Esophagus squamous epithelium (tissue), 5 donors: Measurements from ENCODE around the gene TOMM20. TPM values are rescaled to one million over a fixed set of nuclear protein-coding genes. Genes with fewer than 3 reads are reported as not detected.
"Not testable (repeated sequence)": the region's sequence is repeated elsewhere in the genome, so short reads cannot be mapped to it uniquely, and the experiment has no call there.

ENCODE experiments used
- DNase-seq: peaks from one replicate; lab custom pipeline; 2025; lab: John Stamatoyannopoulos, UW
- H3K27ac ChIP-seq, 4 donors: fragments of 200-600 bp; sonication (generic); one replicate each; pipeline ENCODE4 v1.5.1; 2016 to 2019; ENCODE audit warnings: mild to moderate bottlenecking in 1 of 4
- H3K27me3 ChIP-seq, 4 donors: fragments of 200-600 bp; sonication (generic); 1 replicate in 3 of 4; 2 replicates in 1 of 4; pipeline versions ENCODE4 v1.5.1 to v1.6.0; 2017 to 2021; ENCODE audit warnings: antibody characterized with exemption in 1 of 4
- H3K36me3 ChIP-seq, 3 donors: fragments of 200-600 bp; sonication (generic); one replicate each; pipeline ENCODE4 v1.5.1; 2016 to 2019
- H3K4me1 ChIP-seq, 3 donors: fragments of 200-600 bp; sonication (generic); one replicate each; pipeline ENCODE4 v1.5.1; 2017 to 2019
- H3K4me3 ChIP-seq, 4 donors: fragments of 200-600 bp; sonication (generic); 1 replicate in 3 of 4; 2 replicates in 1 of 4; pipeline ENCODE4 v1.5.1; 2016 to 2019; ENCODE audit warnings: mild to moderate bottlenecking in 2 of 4, moderate library complexity in 1 of 4
- H3K9me3 ChIP-seq, 3 donors: fragments of 200-600 bp; sonication (generic); one replicate each; pipeline ENCODE4 v1.5.1; 2016 to 2019
- CTCF ChIP-seq, 6 experiments: fragments of 450-650 bp in 4 of 6; fragments of 200-600 bp in 2 of 6; sonication (generic) in 2 of 6; IDR thresholded peaks; one replicate each; pipeline ENCODE4 v1.5.1; 2016 to 2019; ENCODE audit warnings: antibody characterized with exemption in 6 of 6, mild to moderate bottlenecking in 4 of 6, moderate library complexity in 4 of 6
- POLR2A ChIP-seq, 4 donors: fragments of 450-650 bp; IDR thresholded peaks; one replicate each; pipeline ENCODE4 v1.6.1; 2017; ENCODE audit warnings: antibody characterized with exemption in 4 of 4, mild to moderate bottlenecking in 4 of 4, moderate library complexity in 3 of 4
- WGBS, 2 donors: methylation state at CpG; one replicate each; pipeline ENCODE4 v1.1.5; 2018; 5-methylcytosine and 5-hydroxymethylcytosine counted together
- intact Hi-C: fragments of 100-400 bp; cut with DNase I; formaldehyde crosslinking; loops from one replicate; pipeline ENCODE4 v1.15.0; 2022
- total RNA-seq, 4 donors: library from RNA; depleted of rRNA; stranded (reverse); fragments of >200 nt; gene quantifications; one replicate each; pipeline ENCODE4 v1.1.0, GENCODE V29; 2016
- donor health status: DM: yes; HTN: yes; CAD: no.

The TOMM20 gene
- total RNA-seq, 4 donors from 2014 or later: 36.4 to 117 (median 84.1) TPM

GRCh38 chr1:235160957-235161684, 32.5 kb upstream of the TOMM20 start, which contains the start of gene RBM34:
TSS of gene RBM34 (minus strand) at chr1:235161250. CDS start at chr1:235161226, 24 bp downstream.
- H3K9me3 ChIP-seq: no peaks in the 10 kb centered on the region
- intact Hi-C loops: no loop called here
- H3K4me3 ChIP-seq: peak within 1 kb of the TSS; percentile 69 to 93 (median 76)
- peaks cover 0 to 34% (median 5%) of the 10 kb centered on the region in 3 donors for H3K36me3 ChIP-seq
- no peaks in the 10 kb centered on the region for H3K27me3 ChIP-seq
- peak within 1 kb of the TSS; percentile 89 to 96 (median 92) for H3K27ac ChIP-seq
- whole genome bisulfite sequencing, 2 donors: 1% methylated on average over 36 to 40 of the region's 52 CpGs
- TF ChIP-seq POLR2A (IDR thresholded peaks at IDR 0.05) (peak in 3 of 4 donors; percentile 95 to 99 (median 95)), CTCF (IDR thresholded peaks at IDR 0.05) (peak in 4 of 6 experiments; percentile 24 to 43 (median 34))
- peak; percentile 46 for DNase-seq
- peaks cover 8 to 51% (median 12%) of the 10 kb centered on the region in 3 donors for H3K4me1 ChIP-seq

- intact Hi-C loops: no loop called here
- no peak for DNase-seq
- Histone ChIP-seq H3K9me3 (no peaks in the 10 kb centered on the region), H3K27me3 (no peaks in the 10 kb centered on the region), H3K4me1 (peaks cover 8 to 53% (median 12%) of the 10 kb centered on the region in 3 donors), H3K4me3 (peak overlapping the region; percentile 69 to 93 (median 76)), H3K36me3 (peaks cover 0 to 40% (median 5%) of the 10 kb centered on the region in 3 donors), H3K27ac (peak overlapping the region; percentile 89 to 96 (median 92))
- 4 to 8% methylated on average over 12 to 13 of the region's 14 CpGs for WGBS, 2 donors
- TF ChIP-seq CTCF (IDR thresholded peaks at IDR 0.05) (no peak), POLR2A (IDR thresholded peaks at IDR 0.05) (no peak)
Observed at GRCh38 chr1:235160383-235160956, 31.8 kb upstream of the TOMM20 start.

GRCh38 chr1:235159930-235160329, 31.3 kb upstream of the TOMM20 start:
- peak overlapping the region in 3 of 4 donors; percentile 89 to 96 (median 92) for H3K27ac ChIP-seq
- intact Hi-C loops, DNase-seq, H3K9me3 ChIP-seq, H3K27me3 ChIP-seq: not testable (repeated sequence)
- peaks cover 0 to 45% (median 5%) of the 10 kb centered on the region in 3 donors for H3K36me3 ChIP-seq
- 74 to 85% methylated on average over 9 of the region's 9 CpGs for WGBS, 2 donors
- peaks cover 8 to 53% (median 12%) of the 10 kb centered on the region in 3 donors for H3K4me1 ChIP-seq
- H3K4me3 ChIP-seq: peak overlapping the region in 3 of 4 donors; percentile 69 to 93 (median 82)

- peaks cover 8 to 53% (median 12%) of the 10 kb centered on the region in 3 donors for H3K4me1 ChIP-seq
- 85 to 89% methylated on average over 9 of the region's 9 CpGs for WGBS, 2 donors
- intact Hi-C loops, H3K4me3 ChIP-seq, H3K9me3 ChIP-seq, H3K27me3 ChIP-seq, DNase-seq: not testable (repeated sequence)
- H3K36me3 ChIP-seq: peaks cover 0 to 52% (median 7%) of the 10 kb centered on the region in 3 donors
- peak overlapping the region in 1 of 4 donors; percentile 92 for H3K27ac ChIP-seq
Observed at GRCh38 chr1:235159284-235159683, 30.6 kb upstream of the TOMM20 start.

- Histone ChIP-seq H3K36me3 (peaks cover 0 to 58% (median 11%) of the 10 kb centered on the region in 3 donors), H3K27me3 (no peaks in the 10 kb centered on the region), H3K9me3 (no peaks in the 10 kb centered on the region), H3K4me3 (no peak overlapping the region), H3K4me1 (peaks cover 8 to 53% (median 12%) of the 10 kb centered on the region in 3 donors), H3K27ac (no peak overlapping the region)
- intact Hi-C loops: no loop called here
- TF ChIP-seq POLR2A (IDR thresholded peaks at IDR 0.05) (no peak), CTCF (IDR thresholded peaks at IDR 0.05) (no peak)
- no peak for DNase-seq
- WGBS, 2 donors: 76 to 91% methylated on average over 6 of the region's 6 CpGs
Observed at GRCh38 chr1:235158680-235159079, 30.0 kb upstream of the TOMM20 start.

DNA sequence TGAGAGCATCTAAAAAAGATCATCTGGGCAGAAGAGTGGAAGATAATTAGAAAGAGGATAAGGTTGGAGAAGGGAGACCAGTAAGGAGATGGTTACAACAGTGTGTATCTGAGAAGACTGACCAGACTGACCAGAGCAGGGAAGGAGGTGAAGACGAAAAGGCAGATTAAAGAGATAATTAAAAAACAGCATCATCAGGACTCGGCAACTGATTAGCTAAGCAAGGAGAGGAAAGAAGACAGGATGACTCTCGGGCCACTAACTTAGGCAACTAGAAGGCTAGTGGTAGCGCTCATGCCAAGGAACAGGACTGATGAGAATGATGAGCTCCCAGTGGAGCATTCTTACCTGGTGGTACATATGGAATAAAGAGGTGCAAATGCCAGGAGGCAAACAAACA, 28.5 kb upstream of the TOMM20 start:
- H3K4me3 ChIP-seq: no peak overlapping the region
- TF ChIP-seq POLR2A (IDR thresholded peaks at IDR 0.05) (no peak), CTCF (IDR thresholded peaks at IDR 0.05) (no peak)
- H3K4me1 ChIP-seq: peaks cover 8 to 52% (median 12%) of the 10 kb centered on the region in 3 donors
- no peaks in the 10 kb centered on the region for H3K27me3 ChIP-seq
- 90 to 96% methylated on average over 4 of the region's 4 CpGs for WGBS, 2 donors
- no peak for DNase-seq
- H3K27ac ChIP-seq: no peak overlapping the region
- intact Hi-C loops: no loop called here
- no peaks in the 10 kb centered on the region for H3K9me3 ChIP-seq
- peaks cover 0 to 73% (median 23%) of the 10 kb centered on the region in 3 donors for H3K36me3 ChIP-seq
